NCI-H748 (cell line): Measurements from ENCODE around the gene SELENOO.
"Not testable (repeated sequence)": the region's sequence is repeated elsewhere in the genome, so short reads cannot be mapped to it uniquely, and the experiment has no call there.

ENCODE experiments used
- DNase-seq: peaks from one replicate; lab custom pipeline; 2025; ENCODE audit not compliant: unreplicated experiment; lab: John Stamatoyannopoulos, UW

SELENOO gene

GRCh38 chr22:50200461-50201190 is at the start of gene SELENOO:
SELENOO (plus strand) TSS chr22:50201011; CDS start chr22:50201037, 26 bp downstream.
- peak; percentile 89 for DNase-seq

- no peak for DNase-seq
These were observed 49.0 kb upstream of the SELENOO start for GRCh38 chr22:50151571-50152537.

GRCh38 chr22:50153056-50153755 is 47.6 kb upstream of the SELENOO start:
- no peak for DNase-seq

DNA sequence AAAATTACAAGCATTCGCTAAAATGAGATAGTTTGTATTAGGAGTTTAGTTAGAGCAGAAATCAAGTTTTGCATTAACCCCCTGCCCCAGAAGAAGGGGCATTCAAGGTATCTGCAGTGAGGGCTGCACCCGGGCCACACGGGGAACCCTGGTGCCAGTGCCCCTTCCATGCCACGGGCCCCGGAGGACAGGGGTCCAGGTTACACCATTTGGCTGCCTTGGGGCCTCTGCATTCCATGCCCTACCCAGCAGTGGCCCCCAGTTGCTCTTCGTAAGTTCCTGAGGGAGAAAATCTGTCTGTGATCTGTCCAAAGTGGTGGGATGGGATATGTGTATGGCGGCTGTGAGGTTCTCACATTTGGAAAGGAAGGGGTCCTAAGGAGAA is 47.1 kb upstream of the SELENOO start:
- DNase-seq: no peak

DNA sequence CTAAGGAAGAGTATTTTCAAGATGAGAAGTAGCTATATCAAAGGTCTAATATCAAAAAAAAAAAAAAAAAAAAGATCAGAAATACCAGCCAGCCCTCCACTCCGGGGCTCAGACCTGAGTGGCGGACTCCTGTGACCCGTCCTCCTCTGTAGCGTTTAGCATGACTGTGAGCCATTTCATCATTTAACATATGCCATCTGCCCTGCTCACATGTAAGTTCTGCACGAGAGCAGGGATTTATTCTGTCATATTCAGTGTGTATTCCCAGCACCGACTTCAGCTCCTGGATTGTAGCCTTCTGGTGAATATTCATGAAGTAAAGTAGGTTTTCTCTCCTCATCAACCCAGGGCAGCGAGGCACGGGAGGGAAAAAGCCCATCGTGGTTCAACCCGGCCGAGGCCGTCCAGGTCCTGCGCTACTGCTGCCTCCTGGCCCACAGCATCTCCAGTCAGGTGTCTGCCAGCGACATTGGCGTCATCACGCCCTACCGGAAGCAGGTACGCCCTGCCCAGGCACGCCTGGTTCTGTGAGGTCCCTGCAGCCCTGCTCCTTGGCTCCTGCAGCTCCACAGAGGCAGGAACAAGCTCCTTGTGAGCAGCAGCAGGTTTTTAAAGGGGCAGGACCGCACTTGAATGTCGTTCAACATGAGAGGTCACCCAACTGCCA is 43.0 kb upstream of the SELENOO start:
- DNase-seq: no peak

- no peak for DNase-seq
These were observed 39.9 kb upstream of the SELENOO start for GRCh38 chr22:50160947-50161346.

DNA sequence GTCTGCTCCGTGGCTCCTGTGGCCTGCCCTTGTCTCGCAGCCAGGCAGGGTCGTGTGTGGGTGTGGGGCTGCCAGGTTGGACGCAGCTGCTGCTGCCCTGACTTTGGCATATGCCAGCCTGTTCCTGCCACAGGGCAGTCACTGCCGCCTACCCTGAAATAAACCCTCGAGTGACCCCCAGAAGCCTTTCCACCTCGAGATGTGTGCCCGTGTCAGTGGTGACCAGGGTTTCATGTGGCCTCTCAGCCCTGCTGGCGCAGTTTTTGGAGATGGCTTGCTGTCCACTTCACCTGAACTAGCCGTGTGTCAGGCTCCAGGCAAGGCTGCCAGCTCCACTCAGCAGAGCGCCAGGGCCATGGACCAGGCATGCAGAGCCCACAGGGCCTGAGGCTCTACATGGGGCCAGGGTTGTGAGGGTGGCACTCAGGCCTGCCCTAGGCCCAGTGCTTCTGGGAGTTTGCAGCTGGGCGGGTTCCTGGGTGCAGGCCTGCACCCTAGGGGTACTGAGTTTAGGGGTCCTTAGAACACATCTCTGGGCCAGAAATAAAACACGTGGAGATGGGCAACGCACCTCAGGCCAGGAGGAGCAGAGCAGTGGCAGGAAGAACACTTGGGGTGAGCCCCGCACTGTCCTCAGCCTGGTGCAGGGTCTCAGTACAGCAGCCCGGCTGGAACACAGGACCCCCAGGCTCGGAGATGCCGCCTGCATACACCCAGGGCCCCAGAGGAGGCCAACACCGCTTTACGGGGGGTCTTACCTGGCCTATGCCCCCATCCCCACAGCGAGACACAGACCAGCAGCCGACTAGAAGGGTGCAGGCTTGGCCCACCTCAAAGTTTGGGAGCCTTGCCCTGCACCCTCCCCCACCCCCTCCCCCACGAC is 39.1 kb upstream of the SELENOO start:
- no peak for DNase-seq

- DNase-seq: no peak
These were observed 38.3 kb upstream of the SELENOO start for GRCh38 chr22:50162391-50162956.

GRCh38 chr22:50165436-50166123 is 35.2 kb upstream of the SELENOO start:
- DNase-seq: no peak

DNA sequence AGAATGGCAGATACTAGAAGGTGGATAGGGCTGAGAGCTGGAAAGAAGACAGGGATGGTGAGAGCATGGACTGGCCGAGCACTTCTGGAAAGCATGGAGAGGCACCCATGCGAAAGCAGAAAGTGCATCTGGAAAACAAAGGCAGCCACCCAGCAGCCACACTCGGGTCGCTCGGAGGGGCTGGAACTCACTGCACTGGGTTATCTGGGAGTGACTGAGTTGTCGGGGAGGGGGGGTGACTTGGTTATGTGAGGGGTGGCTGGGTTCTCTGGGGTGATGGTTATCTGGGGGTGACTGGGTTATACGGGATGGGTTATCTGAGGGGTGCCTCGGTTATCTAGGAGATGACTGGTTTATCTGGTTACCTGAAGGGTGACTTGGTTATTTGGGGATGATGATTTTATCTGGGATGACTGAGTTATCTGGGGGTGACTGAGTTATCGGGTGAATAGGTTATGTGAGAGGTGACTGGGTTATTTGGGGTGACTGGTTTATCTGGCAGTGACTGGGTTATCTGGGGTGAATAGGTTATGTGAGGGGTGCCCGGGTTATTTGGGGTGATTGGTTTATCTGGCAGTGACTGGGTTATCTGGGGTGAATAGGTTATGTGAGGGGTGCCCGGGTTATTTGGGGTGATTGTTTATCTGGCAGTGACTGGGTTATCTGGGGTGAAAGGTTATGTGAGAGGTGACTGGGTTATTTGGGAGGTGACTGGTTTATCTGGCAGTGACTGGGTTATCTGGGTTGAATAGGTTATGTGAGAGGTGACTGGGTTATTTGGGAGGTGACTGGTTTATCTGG is 32.9 kb upstream of the SELENOO start:
- DNase-seq: no peak

DNA sequence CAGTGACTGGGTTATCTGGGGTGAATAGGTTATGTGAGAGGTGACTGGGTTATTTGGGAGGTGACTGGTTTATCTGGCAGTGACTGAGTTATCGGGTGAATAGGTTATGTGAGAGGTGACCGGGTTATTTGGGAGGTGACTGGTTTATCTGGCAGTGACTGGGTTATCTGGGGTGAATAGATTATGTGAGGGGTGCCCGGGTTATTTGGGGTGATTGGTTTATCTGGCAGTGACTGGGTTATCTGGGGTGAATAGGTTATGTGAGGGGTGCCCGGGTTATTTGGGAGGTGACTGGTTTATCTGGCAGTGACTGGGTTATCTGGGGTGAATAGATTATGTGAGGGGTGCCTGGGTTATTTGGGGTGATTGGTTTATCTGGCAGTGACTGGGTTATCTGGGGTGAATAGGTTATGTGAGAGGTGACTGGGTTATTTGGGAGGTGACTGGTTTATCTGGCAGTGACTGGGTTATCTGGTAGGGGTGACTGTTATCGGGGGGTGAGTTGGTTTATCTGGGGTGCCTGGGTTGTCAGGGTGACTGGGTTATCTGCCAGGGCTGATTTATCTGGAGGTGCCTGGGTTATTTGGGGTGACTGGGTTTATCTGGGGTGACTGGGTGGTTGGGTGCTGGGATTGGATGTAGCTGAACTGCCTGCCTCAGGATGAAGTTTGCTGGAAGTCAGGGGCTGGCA is 32.2 kb upstream of the SELENOO start:
- DNase-seq: not testable (repeated sequence)

- peak; percentile 34 for DNase-seq
These were observed 31.5 kb upstream of the SELENOO start for GRCh38 chr22:50169181-50169759.

DNA sequence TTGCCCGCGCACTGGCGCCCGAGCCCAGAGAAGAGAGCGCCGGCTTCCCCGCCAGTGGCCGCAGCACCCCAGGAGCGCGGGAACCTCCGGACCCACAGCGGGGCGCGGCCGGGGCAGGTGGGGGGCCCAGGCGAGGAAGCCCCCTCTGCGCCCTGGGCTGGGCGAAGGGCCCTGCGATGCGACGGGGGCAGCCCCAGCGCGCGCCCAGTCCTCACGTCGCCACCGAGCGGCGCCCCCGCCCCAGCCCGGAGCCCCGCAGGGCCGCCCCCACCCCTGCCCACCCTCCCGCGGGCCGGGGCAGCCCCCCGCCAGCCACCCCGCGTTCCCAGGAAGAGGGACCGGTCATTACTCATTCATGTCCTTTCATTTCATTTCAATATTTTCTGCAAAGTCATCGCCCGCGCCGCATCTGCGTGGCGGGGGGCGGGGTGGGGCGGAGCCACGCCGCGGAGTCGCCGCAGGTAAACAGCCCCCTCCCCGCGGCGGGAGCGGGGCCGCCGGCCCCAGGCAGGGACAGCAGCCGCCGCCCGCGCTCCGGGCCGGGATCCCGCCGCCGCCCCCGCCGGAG is 31.0 kb upstream of the SELENOO start:
- DNase-seq: peak; percentile 80

- DNase-seq: peak; percentile 64
These were observed 30.1 kb upstream of the SELENOO start, which contains the start of gene PANX2 for GRCh38 chr22:50170453-50171318. PANX2 (plus strand) TSS chr22:50170731; CDS start chr22:50170731, 0 bp downstream.

GRCh38 chr22:50171319-50171964 is 29.4 kb upstream of the SELENOO start:
- peak; percentile 36 for DNase-seq
